Sigmoid colon (tissue), 7 donors: ENCODE results near the gene OR5H15. TPM values are rescaled to one million over a fixed set of nuclear protein-coding genes. Genes with fewer than 3 reads are reported as not detected.

Experiments used
- DNase-seq: peaks from one replicate; pipeline ENCODE4 v3.0.0-alpha.2; 2019
- H3K27ac ChIP-seq, 4 donors: fragments of 200-600 bp; sonication (generic); one replicate each; pipeline ENCODE4 v1.5.1; 2016 to 2019; ENCODE audit warnings: mild to moderate bottlenecking in 1 of 4
- H3K27me3 ChIP-seq, 3 donors: fragments of 200-600 bp; sonication (generic); one replicate each; pipeline ENCODE4 v1.5.1; 2019; ENCODE audit warnings: mild to moderate bottlenecking in 1 of 3
- H3K36me3 ChIP-seq, 4 donors: fragments of 200-600 bp; sonication (generic); one replicate each; pipeline ENCODE4 v1.5.1; 2016 to 2019
- H3K4me1 ChIP-seq, 4 donors: fragments of 200-600 bp; sonication (generic); one replicate each; pipeline ENCODE4 v1.5.1; 2017 to 2019
- H3K4me3 ChIP-seq, 4 donors: fragments of 200-600 bp; sonication (generic); one replicate each; pipeline ENCODE4 v1.5.1; 2017 to 2019; ENCODE audit warnings: mild to moderate bottlenecking in 2 of 4, moderate library complexity in 1 of 4
- H3K9me3 ChIP-seq, 4 donors: fragments of 200-600 bp in 3 of 4; sonication (generic) in 3 of 4; one replicate each; pipeline versions ENCODE4 v1.5.1 to v1.6.1; 2013 to 2019
- CTCF ChIP-seq, 4 experiments: fragments of 450-650 bp in 3 of 4; fragments of 200-600 bp in 1 of 4; IDR thresholded peaks; one replicate each; pipeline ENCODE4 v1.5.1; 2016 to 2019; ENCODE audit warnings: antibody characterized with exemption in 4 of 4, mild to moderate bottlenecking in 3 of 4, moderate library complexity in 2 of 4
- EP300 ChIP-seq, 4 donors: sonication (generic); formaldehyde crosslinking; IDR thresholded peaks; one replicate each; pipeline ENCODE4 v1.6.1; 2017; ENCODE audit warnings: antibody characterized with exemption in 4 of 4
- POLR2A ChIP-seq, 2 donors: fragments of 450-650 bp; IDR thresholded peaks; one replicate each; pipeline ENCODE4 v1.6.1; 2016; ENCODE audit warnings: antibody characterized with exemption in 2 of 2, mild to moderate bottlenecking in 2 of 2, moderate library complexity in 2 of 2
- POLR2AphosphoS5 ChIP-seq, 4 donors: sonication (generic); formaldehyde crosslinking; IDR thresholded peaks; one replicate each; pipeline ENCODE4 v1.6.1; 2017; ENCODE audit warnings: antibody characterized with exemption in 4 of 4
- WGBS, 2 donors: extraction: QIAGEN DNeasy Blood & Tissue Kit; methylation state at CpG; one replicate each; pipeline ENCODE4 v1.1.7; 2013; 5-methylcytosine and 5-hydroxymethylcytosine counted together
- intact Hi-C: fragments of 100-400 bp; cut with DNase I; formaldehyde crosslinking; loops from one replicate; pipeline ENCODE4 v1.15.1; 2023
- polyA plus RNA-seq, 3 donors: library from polyadenylated mRNA; stranded (reverse); fragments of 200-250 nt; gene quantifications; one replicate each; pipeline ENCODE4 v1.2.3, GENCODE V29; 2013
- total RNA-seq, 4 donors: library from RNA; depleted of rRNA; stranded (reverse); fragments of >200 nt; gene quantifications; one replicate each; pipeline ENCODE4 v1.1.0, GENCODE V29; 2016
- donor health status: healthy with polysubstance abuse.
- donor health status: Bipolar disorder and iron deficiency.
- donor health status: healthy.

Gene OR5H15
- total and polyA plus RNA-seq, 7 donors: not detected

- no peak for TF ChIP-seq POLR2AphosphoS5 (IDR thresholded peaks at IDR 0.05)
- TF ChIP-seq EP300 (IDR thresholded peaks at IDR 0.05): no peak
- TF ChIP-seq POLR2A (IDR thresholded peaks at IDR 0.05): no peak
- no peaks in the 10 kb centered on the region for H3K27me3 ChIP-seq
- intact Hi-C loops: no loop called here
These were observed 15.3 kb upstream of the OR5H15 start for GRCh38 chr3:98151241-98151640.

GRCh38 chr3:98171071-98171470 is 4.6 kb downstream of the OR5H15 start:
- Histone ChIP-seq H3K27me3 (no peaks in the 10 kb centered on the region), H3K4me3 (no peak overlapping the region), H3K27ac (no peak overlapping the region), H3K36me3 (no peaks in the 10 kb centered on the region), H3K4me1 (no peaks in the 10 kb centered on the region), H3K9me3 (no peaks in the 10 kb centered on the region)
- TF ChIP-seq CTCF (IDR thresholded peaks at IDR 0.05) (no peak), POLR2AphosphoS5 (IDR thresholded peaks at IDR 0.05) (no peak), POLR2A (IDR thresholded peaks at IDR 0.05) (no peak), EP300 (IDR thresholded peaks at IDR 0.05) (no peak)
- WGBS, 2 donors: 16 to 57% methylated on average over 1 of the region's 1 CpG
- no peak for DNase-seq
- intact Hi-C loops: no loop called here

More at GRCh38 chr3:98151241-98151640, 15.3 kb upstream of the OR5H15 start:
- no peak overlapping the region for H3K27ac ChIP-seq
- H3K4me1 ChIP-seq: no peaks in the 10 kb centered on the region
- no peaks in the 10 kb centered on the region for H3K36me3 ChIP-seq
- no peak overlapping the region for H3K4me3 ChIP-seq
- no peaks in the 10 kb centered on the region for H3K9me3 ChIP-seq
- no peak for DNase-seq
- 75 to 87% methylated on average over 5 of the region's 5 CpGs for WGBS, 2 donors

GRCh38 chr3:98172621-98173020 is 6.1 kb downstream of the OR5H15 start:
- Histone ChIP-seq H3K9me3 (no peaks in the 10 kb centered on the region), H3K4me1 (no peaks in the 10 kb centered on the region), H3K27me3 (no peaks in the 10 kb centered on the region), H3K36me3 (no peaks in the 10 kb centered on the region), H3K4me3 (no peak overlapping the region), H3K27ac (no peak overlapping the region)
- TF ChIP-seq CTCF (IDR thresholded peaks at IDR 0.05): no peak
- intact Hi-C loops: no loop called here
- WGBS, 2 donors: 83 to 86% methylated on average over 7 of the region's 7 CpGs
- no peak for DNase-seq

- Histone ChIP-seq H3K4me1 (no peaks in the 10 kb centered on the region), H3K9me3 (no peaks in the 10 kb centered on the region), H3K36me3 (no peaks in the 10 kb centered on the region), H3K4me3 (no peak overlapping the region), H3K27me3 (no peaks in the 10 kb centered on the region), H3K27ac (no peak overlapping the region)
- WGBS, 2 donors: 84 to 85% methylated on average over 3 of the region's 3 CpGs
- TF ChIP-seq CTCF (IDR thresholded peaks at IDR 0.05) (no peak), POLR2A (IDR thresholded peaks at IDR 0.05) (no peak), POLR2AphosphoS5 (IDR thresholded peaks at IDR 0.05) (no peak), EP300 (IDR thresholded peaks at IDR 0.05) (no peak)
- intact Hi-C loops: no loop called here
- DNase-seq: no peak
These were observed 13.9 kb downstream of the OR5H15 start for GRCh38 chr3:98180319-98180890.

GRCh38 chr3:98182196-98182595 is 15.7 kb downstream of the OR5H15 start:
- Histone ChIP-seq H3K27me3 (no peaks in the 10 kb centered on the region), H3K4me1 (no peaks in the 10 kb centered on the region), H3K9me3 (no peaks in the 10 kb centered on the region), H3K36me3 (no peaks in the 10 kb centered on the region), H3K27ac (no peak overlapping the region), H3K4me3 (no peak overlapping the region)
- TF ChIP-seq CTCF (IDR thresholded peaks at IDR 0.05): no peak
- no peak for TF ChIP-seq POLR2AphosphoS5 (IDR thresholded peaks at IDR 0.05)
- no peak for TF ChIP-seq EP300 (IDR thresholded peaks at IDR 0.05)
- TF ChIP-seq POLR2A (IDR thresholded peaks at IDR 0.05): no peak
- intact Hi-C loops: no loop called here
- DNase-seq: no peak
